HG03159 (cell line): ENCODE results near the gene AGPS.
"Not testable (repeated sequence)": the region's sequence is repeated elsewhere in the genome, so short reads cannot be mapped to it uniquely, and the experiment has no call there.

Experiments
- ATAC-seq: cut with Tn5 transposase; IDR thresholded peaks from one replicate; pipeline ENCODE4 v1.9.1; 2021; ENCODE audit warnings: mild to moderate bottlenecking, moderate library complexity; ENCODE audit not compliant: unreplicated experiment

Gene AGPS

DNA sequence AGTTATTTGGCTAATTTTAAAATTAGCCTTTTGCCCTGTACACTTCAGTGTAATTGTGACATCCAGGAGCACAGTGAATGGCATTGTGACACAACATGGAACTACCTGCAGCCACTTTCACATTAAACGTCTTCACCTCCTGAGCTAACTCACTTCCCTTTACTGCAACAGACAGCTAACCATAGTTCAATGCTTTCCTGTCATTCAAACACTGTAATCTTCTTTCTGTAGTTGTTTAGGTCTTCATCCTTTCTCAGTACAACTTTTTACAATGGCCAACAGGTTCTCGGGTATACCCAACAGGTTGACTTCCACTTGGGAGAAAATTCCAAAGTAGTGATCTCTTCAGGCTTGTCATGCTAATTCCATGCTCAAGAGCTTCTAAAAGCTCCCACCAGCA lies 8.6 kb upstream of the AGPS start:
- ATAC-seq, result no peak

DNA sequence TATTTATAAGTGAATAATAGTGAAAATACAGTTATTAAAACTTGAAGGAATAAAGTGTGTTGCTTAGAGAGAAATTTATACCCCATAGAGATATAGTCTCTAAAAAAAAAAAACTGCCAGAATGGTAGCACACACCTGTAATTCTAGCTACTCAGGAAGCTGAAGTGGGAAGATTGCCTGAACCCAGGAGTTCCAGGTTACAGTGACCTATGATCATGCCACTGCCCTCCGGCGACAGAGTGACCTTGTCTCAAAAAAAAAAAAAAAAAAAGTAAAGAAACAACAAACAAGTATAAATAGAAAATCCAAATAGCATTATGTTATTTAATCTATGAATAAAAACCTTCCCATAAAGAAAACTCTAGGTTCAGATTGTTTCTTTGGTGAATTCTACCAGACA lies 7.4 kb upstream of the AGPS start:
- ATAC-seq, result no peak

DNA sequence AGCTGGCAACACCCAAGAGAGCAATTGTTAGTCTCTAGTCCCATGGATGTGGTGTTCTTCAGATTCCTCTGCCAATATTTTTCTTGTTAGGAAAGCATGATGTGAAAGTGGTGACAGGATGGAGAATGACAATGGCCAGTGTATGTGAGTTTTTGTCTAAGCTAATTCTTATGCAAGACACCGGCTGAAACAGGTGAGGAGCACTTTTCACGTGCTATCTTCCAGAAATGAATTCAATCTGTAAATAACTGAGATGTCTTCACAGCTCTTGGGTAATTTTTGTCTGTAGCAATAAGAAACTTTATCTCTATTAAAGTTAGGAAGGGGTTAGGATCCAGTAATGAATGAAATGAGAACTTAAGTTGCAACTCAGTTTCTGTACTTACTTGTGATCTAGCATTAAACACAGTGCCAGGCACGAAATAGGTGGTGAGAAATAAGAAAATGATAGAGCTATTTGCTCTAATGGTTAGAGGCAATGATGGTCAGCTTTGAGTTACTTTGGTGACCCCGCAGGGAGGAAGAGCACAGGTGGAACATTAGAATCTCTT lies 676 bp upstream of the AGPS start:
- no peak for ATAC-seq

DNA sequence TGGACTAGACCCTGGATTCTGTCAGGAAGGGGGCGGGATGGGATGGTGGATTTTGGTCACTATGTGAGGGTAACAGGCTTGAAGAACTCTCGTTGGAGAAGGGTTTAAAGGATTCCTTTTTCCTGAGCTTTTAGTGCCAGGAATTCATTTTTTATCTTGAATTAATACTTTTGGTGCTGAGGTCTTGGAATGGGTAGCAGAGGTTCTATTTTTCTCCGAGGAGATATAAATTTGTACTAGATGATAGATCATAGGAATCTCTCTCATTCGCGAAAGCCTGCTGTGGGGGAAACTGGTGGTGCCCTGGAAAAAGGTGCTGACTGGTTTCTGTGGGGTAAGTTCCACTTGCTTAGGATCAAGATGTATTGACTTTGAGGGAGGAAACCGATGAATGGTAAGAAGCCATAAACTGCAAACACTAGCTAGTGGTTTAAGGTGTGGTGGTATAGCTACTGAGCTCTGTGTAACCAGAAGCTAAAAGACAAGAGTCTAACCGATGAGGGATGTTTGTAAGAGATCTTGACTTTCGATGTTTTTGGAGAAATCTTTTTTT lies 706 bp downstream of the AGPS start:
- ATAC-seq, result no peak

DNA sequence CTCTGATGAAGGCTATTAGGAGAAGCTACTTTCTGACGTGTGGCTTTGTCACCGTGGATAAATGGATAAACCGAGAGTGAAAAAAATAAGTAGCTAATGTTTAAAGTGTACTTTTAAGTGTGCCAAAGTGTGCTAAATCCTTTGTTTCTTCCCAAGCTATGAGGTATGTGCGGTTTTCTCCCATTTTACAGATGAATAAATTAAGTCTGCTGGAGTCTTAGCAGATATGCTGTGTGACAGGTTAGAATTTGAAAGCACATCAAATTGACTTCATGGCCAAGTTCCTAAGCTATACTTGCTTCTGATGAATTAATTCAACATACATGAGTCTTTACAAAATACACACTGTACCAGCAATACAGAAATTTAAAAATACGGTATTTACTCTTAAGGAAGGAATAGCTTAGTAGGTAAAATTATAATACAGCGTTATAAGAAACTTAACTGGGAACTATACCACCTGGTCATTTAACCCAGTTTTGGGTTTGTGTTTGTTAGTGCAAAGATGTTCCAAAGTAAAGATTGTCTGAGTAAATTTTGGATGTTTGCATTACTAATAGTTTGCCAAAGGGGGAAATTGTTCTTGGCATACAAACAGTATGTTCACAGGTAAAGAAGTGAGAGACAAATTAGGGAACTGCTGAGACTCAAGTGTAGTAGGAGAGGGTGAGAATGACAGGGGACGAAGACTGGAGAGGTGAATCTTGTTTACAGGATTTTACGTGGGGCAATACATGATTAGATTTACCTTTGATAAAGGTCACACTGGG lies 1.4 kb downstream of the AGPS start:
- ATAC-seq, result no peak

DNA sequence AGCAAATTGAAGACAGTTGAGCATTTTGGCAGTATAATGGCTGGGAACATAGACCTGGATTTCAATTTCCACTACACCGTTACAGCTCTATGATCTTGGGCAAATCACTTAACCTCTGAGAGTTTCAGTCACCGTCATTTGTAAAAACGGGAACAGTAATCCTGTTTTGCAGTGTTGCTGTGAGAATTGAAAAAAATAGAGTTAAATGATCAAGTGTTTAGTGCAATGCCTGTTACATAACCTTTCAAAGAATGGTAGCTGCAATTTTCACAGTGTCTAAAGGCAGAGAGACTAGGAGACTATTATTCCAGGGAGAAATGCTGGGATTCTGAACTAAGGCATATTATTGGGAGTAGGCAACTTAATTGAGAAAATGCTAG lies 2.0 kb downstream of the AGPS start:
- ATAC-seq, result no peak

DNA sequence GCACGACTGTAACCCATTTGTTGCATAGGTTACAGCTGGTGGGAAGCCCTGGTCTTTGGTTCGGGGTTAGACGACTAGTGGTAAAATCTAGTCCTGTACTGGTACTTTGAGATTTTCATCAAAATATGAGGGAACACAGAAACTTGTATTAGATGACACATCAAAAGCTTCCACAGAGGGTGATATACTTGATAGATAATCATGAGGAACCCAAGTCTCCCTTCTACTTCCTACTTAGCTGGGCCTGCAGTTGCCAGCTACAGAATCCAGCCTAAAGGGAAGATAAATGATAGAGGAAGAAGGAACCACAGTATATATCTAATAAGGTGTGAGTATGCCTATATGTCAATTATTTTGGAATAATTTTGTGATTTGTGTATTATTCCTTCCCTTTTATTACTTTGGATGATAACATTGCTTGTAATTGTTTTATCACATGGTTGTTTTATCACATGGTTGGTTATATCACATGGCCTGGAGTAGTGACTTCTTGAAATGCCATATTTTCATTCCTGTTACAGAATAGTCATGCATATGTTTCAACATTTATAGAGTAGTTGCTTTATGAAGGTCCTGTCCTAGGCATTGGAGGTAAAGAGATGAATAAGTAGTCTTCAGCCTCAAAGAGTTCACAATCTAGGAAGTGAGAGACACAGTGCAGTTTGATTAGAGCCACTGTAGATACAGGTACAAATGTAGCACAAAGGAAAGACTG lies 2.9 kb downstream of the AGPS start:
- ATAC-seq, result no peak

DNA sequence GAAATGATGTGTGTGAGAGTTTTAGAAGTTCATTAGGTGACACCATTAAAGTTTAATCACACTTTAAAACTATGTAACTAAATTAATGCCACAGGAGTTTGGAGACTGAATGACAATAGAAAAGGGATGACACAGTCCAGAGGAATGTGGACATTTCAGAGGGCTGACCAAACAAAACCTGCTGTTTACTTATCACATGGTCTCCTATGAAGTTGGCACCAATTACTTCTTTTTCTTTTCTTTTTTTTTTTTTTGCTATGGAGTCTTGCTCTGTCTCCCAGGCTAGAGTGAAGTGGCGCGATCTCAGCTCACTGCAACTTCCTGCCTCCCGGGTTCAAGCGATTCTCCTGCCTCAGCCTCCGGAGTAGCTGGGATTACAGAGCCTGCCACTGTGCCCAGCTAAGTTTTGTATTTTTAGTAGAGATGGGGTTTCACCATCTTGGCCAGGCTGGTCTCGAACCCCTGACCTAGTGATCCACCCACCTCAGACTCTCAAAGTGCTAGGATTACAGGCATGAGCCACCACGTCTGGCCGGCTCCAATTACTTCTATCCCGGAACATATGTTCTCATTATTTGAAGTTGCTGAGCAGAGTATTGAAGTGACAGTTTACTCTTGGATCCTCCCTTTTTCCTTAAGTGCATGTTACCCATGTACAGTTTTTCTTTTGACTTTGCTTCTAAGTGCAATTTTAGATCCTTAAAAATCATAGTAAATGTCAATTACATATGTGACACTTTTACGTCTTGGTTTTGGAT lies 4.3 kb downstream of the AGPS start:
- no peak for ATAC-seq

DNA sequence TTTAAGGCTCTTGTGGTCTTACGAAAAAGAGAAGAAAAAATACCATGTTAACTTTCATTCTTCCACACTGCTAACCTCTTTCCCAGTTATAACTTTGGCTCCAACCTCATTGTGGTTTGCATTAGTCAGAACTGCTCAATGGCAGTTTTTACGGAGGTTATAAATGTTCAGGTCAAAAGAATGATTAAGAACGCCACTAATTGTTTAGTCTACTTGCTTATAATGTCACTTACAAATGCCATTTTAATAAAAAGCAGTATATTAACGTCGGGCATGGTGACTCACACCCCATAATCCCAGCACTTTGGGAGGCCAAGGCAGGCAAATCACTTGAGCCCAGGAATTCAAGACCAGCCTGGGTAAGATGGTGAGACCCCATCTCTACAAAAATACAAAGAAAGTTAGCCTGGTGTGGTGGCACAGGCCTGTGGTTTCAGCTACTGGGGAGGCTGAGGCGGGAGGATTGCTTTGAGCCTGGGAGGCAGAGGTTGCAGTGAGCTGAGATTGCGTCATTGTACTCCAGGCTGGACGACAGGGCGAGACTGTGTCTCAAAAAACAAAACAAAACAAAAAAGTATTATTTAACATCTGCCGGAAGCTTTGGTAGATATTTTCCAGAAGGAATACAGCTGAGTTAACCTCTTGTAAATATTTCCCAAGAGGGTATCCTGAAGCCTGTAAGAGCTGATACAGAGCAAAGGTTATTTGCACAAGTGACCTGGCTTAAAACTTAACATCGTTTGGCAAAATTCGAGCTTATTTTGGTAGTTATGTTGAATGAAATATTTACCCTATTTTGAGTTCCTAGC lies 5.1 kb downstream of the AGPS start:
- ATAC-seq, result no peak

DNA sequence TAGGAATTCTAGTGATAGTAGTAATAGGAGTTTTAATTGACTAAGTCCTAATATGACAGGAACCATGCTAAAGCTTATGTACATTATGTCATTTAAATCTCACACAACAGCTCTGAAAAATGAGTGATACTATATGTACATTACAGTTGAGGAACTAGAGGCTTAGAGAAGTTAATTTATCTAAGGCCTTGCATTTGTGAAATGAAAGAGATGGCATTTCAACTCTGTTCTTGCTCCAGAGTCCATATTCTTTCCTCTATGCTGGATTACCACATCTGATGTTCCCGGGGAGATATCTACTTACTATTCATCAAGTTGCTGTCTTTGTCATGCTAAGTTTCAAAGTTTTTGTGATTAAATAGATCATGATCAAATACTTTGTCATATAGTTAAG lies 5.7 kb downstream of the AGPS start:
- no peak for ATAC-seq

DNA sequence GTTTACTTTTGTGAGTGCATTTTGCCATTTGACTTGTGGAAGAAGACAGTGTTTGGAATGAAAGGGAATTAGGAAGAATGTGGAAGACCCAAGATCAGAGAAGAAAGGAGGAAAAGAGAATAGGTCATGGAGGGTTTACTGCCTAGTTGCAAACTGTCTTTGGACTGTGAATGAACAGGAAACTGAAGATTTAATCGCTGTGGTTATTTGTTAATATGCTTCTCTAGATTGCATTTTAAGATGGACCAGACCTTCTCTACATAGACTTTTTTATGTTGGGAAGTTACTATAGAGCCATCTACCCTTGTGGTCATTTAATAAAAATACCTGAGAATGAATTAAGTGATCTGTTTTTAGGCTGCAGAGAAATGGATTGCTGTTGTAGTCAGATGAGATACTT lies 6.2 kb downstream of the AGPS start:
- no peak for ATAC-seq

DNA sequence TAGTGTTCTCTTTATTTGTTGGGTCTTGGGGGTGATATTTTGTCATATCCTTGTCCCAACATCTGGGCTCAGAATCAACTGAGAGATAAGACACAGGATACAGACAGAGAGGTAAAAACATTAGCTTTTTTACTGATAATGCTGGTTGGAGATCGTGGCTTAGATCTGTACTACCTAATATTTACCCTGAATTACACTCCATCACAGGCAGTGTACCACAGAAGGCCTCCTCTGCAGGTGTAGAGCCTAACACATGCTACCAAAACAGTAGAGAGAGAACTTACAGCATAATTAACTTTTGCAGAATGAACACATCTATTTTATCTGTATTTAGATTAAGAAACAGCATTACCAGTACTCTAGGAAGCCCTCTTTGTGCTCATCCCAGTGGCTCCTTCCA lies 6.8 kb downstream of the AGPS start:
- no peak for ATAC-seq

DNA sequence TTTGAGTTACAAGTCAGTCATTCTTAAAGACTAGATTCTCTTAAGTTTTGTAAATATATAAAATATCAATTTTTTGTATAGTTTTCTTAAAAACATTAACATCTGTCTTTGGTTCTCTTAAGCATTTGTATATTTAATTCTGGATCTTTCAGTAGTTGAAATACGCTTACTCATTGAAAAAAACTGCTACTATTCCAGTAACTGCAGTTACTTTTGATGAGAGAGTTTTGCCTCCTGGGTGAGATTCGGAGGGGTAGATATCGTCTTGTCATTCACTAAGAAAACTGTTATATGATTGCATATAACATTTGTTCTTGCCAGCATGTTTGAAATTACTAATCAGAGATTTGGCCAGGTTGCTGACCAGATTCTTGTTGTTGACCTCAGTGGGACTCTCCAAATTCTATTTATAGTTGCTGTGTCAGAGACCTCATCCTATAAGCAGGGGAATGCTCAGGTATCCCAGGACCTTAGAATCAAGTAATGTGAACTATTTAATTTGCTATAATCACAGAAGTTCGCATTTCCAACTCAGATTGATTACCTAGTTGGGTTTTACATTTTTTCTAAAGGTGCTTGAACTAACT lies 7.9 kb downstream of the AGPS start:
- ATAC-seq, result no peak

DNA sequence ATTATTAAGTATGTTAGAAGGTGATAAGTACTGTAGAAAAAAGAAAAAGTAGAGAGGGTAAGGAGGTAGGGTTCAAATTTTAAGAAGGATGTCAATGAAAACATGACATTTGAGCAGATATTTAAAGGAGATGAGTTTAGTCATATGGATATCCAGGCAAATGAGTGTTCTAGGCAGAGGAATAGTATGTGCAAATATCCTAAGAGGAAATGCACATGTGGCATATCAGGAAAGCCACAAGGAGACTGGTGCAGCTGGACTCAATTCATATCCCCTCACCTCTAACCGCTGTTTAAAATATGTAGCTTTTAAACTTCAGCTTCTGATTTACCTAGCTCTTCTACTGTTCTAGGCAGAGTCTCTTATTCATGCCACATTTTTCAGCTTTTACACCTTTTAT lies 9.5 kb downstream of the AGPS start:
- ATAC-seq, result no peak

DNA sequence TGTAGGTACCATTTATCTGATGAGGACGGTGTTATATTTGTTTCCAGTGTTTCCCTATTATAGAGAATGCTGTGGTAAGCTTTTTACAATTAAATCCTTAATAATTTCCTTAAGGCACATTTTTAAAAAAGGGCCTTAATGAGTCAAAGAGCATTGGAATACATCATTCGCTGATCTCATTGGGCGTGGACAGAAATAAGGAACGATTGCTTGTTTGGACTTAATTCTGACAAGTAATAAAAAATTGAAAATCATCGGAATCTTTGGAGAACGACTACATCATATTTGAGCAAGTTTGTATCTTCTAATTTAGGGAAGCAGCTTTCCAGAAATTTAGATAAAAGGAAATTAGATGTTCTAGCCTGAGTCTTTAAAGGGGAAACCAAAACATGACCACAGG lies 11.3 kb downstream of the AGPS start:
- ATAC-seq, result no peak

DNA sequence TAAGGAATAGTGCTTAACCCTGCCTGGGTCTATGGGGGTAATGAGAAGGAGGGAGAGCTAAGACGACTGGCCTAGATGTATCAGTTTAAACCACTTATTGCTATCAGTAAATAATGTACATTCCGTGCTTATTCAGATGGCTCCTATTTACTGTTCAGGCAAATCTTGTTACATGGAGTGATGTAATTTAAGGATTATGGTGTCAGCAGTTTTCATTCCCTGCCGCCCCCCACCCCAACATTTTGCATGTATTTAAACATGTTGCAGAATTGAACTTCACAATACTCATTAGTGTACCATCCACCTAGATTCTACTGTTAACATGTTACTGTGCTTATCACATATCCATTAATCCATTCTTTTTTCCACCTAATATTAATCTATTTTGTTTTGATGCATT lies 11.7 kb downstream of the AGPS start:
- no peak for ATAC-seq

DNA sequence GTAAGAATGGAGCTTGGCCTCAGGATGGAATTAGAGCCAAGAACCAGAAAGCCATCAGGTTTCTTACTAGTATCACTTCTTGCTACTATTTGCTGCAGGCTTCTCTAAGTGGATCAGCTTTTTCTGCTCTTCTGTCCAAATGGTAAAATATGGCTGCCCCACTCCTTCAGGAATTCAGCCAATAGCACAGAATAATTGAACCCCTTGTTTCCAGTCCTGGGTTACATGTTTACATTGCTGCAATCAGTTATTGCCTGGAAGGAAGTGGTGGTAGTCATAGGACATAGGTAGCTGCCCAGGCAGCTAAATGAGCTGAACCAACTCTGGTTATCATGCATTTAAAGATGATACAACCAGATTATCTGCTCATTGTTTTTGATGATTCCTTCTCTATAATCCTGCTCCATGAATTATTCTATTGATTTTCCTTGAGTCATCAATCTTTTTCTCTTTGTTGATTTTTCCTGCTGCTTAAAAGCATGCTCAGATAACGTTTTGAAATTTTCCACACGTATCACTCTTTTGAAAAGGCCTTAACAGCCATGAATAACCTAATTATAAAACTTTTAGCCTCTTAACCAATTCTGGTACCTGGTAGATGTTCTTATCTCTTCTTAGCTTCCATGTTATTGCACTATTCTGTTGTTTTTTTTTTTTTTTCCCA lies 12.6 kb downstream of the AGPS start:
- ATAC-seq, result no peak

DNA sequence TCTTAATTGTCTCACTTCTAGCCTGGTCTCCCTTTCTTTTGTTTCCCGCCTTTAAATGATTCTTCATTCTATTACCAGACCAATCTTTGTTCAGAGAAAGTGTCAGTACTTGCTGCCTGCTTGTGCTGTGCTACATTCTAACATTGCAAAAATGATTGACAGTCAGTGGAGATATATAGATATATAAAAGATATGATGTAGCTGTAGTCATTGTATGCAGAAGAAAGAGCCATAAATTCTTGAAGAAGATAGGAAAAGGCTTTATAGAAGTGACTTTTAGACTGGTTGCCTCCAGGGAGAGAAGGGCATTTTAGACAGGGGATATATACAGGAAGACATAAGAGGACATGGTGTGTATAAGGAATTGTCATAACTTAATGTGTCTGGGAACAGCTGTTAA lies 13.6 kb downstream of the AGPS start:
- no peak for ATAC-seq

DNA sequence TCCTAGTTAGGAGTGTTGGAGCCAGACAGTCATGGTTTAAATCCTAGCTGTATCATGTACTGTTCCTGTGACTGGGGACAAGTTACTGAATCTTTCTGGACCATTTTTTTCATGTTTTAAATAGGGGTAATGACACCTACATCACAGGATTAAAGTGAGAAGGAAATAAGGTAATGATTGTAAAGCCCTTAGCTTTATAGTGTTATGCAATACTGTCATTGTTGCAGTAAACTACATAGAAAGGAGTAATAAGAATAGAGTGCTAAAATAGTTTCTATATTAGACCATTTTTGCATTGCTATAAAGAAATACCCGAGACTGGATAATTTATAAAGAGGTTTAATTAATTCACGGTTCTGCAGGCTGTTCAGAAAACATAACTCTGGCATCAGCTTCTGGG lies 14.5 kb downstream of the AGPS start:
- ATAC-seq, result no peak

DNA sequence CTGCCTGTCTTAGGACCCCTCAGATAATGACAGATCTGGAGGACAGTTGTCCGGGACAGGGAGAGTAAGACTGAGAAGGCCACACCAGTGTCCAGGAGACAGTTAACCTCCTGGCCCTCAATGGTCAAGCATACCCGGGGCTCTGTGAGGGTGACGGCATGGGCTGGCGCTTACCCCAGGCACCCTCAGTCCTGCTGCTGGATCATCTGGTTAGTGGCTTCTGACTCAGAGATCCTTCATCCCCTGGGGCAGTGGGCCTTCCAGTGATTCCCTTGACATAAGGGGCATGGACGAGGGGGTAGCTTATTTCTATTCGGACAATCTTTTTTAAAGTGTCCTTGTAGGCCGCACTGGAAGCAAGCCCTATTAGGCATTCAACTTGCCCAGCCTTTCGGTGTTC lies 18.1 kb downstream of the AGPS start:
- ATAC-seq, result not testable (repeated sequence)
